ENCODE data around the gene LIX1L.
"Not testable (repeated sequence)": the region's sequence is repeated elsewhere in the genome, so short reads cannot be mapped to it uniquely, and the experiment has no call there.

Gene LIX1L

DNA sequence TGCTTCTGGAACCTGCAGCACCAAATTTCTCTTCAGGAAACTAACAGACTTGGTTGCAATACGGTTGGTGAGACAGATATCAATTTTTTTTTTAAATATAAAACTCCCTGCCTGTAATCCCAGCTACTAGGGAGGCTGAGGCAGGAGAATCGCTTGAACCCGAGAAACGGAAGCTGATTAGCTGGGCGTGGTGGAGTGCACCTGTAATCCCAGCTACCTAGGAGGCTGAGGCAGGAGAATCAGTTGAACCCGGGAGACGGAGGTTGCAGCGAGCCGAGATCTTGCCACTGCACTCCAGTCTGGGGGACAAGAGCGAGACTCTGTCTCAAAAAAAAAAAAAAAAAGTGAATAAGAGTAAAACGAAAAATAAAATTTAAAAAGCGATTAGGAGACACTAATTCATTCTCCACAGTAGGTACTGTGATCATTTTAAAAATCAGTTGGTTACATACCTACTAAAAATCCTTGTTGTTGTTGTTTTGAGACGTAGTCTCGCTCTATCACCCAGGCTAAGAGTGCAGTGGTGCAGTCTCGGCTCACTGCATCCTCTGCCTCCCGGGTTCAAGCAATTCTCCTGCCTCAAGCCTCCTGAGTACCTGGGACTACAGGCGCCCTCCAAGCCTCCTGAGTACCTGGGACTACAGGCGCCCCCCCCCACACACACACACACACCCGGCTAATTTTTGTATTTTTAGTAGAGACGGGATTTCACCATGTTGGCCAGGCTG lies 29.7 kb downstream of the LIX1L start:
- DNase-seq: no peak

DNA sequence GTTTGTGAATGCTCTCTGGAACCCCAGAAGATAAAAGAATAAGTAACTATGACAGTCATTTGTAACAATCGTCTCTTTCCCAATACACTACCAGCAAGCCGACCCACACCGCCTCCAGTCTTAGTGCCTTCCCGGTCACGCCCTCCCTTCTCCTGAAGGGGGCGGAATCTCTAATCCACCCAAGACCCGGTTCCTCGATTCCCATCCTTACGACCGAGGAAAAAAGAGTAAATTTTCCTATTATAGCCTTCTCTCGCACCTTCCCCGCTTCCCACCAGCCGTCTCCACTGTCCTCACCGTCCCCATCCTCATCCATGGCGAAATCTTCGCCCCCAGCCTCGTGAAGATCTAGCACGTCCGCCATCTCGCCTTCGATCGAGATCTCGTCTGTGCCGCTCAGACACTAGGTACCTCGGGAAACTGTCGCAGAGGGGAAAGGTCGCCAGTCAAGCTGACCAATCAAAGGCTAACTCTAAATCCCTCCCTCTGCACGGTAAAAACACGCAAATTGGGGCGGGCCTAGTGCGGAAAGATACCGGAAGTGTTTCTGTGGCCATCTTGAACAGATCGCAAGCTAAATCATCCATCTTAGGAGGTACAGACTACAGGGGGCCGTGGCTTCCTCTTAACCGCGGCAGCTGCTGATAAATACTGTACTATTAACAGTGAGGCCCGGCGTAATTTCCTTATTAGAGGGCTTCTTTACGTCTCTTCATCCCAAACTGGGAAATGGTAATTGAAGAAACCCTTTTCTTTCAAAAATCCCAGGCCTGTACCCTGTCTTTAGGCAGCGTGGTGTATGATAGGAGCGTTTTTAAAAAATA lies 30.5 kb downstream of the LIX1L start, which contains the start of gene RBM8A:
TSS of gene RBM8A (minus strand) at position 422 of the 824 bp plus-strand sequence. CDS start at position 364, 58 bp downstream.
- peak; percentile 98 for DNase-seq

- DNase-seq: no peak
Observed at GRCh38 chr1:145926686-145927062, 31.1 kb downstream of the LIX1L start.

GRCh38 chr1:145922266-145922665 lies 35.6 kb downstream of the LIX1L start:
- DNase-seq: no peak

GRCh38 chr1:145920297-145920696 lies 37.5 kb downstream of the LIX1L start:
- DNase-seq: not testable (repeated sequence)

DNA sequence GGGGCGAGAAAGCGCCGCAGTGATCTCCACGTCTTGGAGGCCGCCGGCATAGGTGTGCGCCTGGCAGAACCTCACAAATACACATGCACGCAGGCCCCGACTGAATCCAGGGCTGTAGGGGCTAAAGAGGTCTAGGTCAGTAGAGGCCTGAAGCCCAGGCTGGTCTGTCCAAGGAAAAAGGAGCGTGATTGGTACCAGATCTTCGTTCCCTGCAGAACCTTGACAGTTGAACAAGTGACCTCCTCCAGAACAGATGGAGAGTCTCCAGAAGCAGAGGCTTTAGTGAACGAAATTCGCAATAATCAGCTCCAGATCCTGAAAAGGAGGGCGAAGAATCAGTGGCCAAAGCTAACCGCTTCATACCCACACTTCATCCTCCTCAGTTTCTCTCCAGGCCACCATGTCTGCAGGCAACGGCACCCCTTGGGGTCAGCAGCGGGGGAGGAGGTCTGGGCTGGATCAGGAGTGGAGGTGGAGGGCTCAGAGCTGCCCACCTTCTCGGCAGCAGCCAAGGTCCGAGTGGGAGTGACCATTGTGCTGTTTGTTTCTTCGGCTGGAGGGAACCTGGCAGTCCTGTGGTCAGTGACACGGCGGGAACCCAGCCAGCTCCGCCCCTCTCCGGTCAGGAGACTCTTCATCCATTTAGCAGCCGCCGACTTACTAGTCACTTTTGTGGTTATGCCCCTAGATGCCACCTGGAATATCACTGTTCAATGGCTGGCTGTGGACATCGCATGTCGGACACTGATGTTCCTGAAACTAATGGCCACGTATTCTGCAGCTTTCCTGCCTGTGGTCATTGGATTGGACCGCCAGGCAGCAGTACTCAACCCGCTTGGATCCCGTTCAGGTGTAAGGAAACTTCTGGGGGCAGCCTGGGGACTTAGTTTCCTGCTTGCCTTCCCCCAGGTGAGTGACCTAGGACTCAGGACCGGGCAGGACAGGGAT lies 38.6 kb downstream of the LIX1L start:
- no peak for DNase-seq

DNA sequence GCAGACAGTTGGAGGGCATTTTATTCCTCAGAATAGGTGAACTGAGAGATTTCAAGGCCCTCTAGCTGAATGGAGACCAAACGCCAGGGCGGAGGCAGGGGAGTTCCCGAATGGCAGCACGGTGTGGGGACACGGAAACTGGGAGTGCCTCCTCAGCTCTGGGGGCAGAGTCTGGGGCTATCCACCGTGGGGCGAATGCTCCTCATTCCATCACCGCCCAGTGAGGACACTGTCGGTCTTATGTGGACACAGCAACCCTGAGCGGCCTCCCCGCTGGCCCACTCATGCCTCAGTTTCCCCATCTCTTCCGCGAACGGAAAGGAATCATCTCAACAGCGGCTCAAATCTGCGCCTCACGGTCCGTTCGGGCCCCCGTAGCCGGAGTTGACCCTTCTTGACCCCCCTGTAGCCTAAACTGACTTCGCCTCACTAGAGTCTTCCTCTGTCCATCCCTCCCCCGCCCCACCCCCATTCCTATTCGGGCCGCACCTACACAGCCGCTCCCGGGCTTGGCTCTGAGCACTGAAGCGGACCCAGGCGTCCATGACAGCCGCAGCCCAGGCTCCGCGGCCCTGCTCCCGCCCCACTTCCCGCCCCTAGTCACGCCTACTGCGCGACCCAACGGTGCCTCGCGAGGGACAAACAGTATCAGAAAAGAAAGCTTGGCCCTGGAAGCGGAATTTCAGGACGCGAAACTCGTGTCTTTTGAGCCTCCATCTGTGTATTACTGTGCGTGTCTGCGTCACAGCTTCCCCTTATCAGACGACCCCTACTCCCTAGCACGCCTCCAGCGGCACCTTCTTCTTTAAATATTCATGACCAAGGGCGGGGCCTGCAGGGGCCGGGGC lies 39.4 kb downstream of the LIX1L start, which contains the start of gene PEX11B:
TSS of gene PEX11B (minus strand) at position 574 of the 848 bp plus-strand sequence. CDS start at position 545, 29 bp downstream.
- DNase-seq: peak; percentile 95

DNA sequence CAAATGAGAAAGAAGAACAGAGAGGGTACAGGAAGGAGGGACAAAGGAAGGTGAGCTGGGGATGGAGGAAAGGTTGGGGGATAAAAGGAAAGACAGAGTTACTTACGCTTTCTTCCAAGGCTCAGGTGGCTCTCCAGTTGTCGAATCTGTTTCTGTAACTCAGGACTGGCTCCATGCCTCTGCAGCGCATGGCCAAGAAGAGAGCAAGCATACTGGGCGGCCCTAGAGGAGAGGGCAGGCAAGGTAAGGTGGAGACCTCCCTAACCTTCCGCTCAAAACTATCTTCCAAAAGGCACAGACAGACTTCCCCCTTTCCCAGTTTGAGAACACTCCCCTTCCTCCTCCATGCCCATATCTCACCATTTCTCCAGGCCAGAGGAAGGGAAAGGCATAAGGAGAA lies 40.2 kb downstream of the LIX1L start:
- DNase-seq: no peak

DNA sequence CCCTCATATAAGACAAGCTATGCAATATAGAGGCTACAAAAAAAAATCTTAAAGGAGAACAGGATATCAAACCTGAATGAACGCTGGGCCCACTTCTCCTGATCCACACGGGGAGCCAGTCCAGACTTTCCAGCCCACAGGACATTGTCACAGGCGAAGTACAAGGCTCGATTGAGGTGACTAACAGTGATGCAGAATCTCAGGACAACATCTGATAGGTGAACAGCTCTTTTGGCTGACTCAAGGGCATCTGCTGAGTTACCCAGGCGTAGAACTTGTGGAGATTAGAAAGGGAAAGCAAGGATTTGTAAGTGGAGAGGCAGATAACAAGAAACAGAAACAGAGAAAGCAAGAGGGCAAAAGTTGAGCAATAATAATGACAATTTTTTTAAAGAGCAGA lies 41.1 kb downstream of the LIX1L start:
- no peak for DNase-seq

- DNase-seq: no peak
Observed at GRCh38 chr1:145912128-145912641, 45.6 kb downstream of the LIX1L start.

DNA sequence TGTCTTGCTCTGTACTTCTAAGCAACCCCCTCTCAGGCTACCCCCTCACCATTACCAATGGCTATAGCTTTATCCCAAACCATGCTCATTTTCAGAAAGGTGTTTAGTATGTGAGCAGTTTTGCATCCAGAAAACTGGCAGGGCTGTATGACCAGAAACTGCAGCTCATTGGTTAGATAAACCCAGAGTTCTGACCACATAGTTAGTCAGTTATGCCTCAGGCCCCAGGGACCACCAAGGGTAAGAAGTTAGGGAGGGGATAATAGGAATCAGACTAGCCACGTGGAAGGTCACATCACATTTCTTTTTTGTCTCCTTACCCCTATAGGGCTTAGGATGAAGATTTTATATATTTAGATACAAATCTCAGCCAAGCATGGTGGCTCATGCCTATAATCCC lies 49.2 kb downstream of the LIX1L start:
- no peak for DNase-seq

GRCh38 chr1:145906954-145907753 lies 50.7 kb downstream of the LIX1L start:
- no peak for DNase-seq

DNA sequence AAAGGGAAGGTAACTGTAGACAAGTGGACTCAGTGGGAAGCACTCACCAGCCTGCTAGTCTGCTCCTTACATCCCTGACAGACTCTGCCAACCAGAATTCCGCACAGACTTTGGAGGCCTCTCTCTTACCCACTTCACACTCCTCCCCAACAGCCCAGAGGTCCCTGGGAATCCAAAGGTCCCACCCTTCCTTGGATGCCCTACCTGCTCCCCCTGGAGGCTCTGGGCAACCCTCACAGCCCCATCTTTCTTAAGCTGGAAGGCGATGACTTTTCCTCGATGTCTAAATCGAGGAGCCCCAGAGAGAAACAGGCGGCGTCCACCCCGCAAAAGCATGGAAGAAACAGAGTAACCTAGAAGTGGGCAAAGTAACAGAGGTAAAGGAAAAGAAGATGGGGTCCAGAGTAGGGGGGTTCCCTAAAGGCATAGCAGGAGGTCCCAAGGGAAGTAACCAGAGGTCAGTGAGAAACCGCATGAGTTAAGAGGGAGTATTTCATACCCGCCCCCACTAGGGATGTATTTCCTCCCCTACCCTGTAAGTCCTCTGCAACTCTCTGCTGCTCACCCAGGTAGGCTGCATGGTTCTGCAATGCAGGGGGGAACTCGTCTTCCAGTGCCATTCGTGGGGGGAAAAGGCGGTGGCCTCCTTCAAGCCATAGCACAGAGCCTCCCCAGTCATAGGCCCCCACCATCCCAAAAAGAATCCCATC lies 56.4 kb downstream of the LIX1L start:
- DNase-seq: no peak

- no peak for DNase-seq
Observed at GRCh38 chr1:145898756-145899155, 59.1 kb downstream of the LIX1L start.

- no peak for DNase-seq
Observed at GRCh38 chr1:145897969-145898368, 59.8 kb downstream of the LIX1L start.

DNA sequence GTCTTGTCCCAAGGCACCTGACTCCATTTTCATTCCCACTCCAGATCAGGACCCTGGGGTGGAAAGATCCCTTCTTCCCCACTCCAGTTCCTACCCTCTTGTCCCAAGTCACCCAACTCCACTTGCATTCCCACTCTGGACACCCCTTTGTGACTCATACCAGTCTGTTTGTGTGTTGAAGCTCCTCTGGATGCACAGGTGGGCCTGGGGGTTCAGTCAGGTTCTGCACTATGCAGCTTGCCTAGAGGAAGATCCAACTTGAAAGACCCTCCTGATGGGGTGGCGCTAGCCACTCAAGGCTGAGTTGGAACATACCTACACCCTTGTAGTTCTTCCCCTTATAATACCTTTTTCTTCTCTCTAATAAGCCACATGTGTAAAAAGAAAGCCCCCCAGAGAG lies 62.3 kb downstream of the LIX1L start:
- DNase-seq: no peak

- no peak for DNase-seq
Observed at GRCh38 chr1:145893306-145894055, 64.3 kb downstream of the LIX1L start.

GRCh38 chr1:145892486-145893087 lies 65.2 kb downstream of the LIX1L start:
- DNase-seq: no peak

Data from NCI-H1417 treated with DMSO at 0.1 percent for 48 hours (cell line).